H7 (cell line): ENCODE measurements around the gene CLCN1. TPM values are rescaled to one million over a fixed set of nuclear protein-coding genes. Genes with fewer than 3 reads are reported as not detected.

Experiments used
- DNase-seq: peaks from one replicate; pipeline ENCODE4 v3.0.0; 2012
- H3K27me3 ChIP-seq: 2 replicates; pipeline ENCODE4 v1.6.0; 2011; ENCODE audit warnings: mild to moderate bottlenecking, low read length; ENCODE audit not compliant: control insufficient read depth, insufficient read depth
- H3K36me3 ChIP-seq: replicated peaks from 2 replicates; pipeline ENCODE4 v1.5.1; 2011; ENCODE audit warnings: low read length; ENCODE audit not compliant: control insufficient read depth, insufficient read depth
- H3K4me3 ChIP-seq: 2 replicates; pipeline ENCODE4 v1.5.1; 2011; ENCODE audit warnings: low read depth, mild to moderate bottlenecking, control low read depth, low read length, moderate library complexity; ENCODE audit not compliant: insufficient read depth
- total RNA-seq: library from RNA; depleted of rRNA; stranded (reverse); fragments of >200 nt; shearing (Covaris generic); gene quantifications from 2 replicates; pipeline ENCODE4 v1.2.3, GENCODE V29; 2014

CLCN1 gene
- total RNA-seq, 1 experiment from 2014 or later = 0.21 TPM

DNA sequence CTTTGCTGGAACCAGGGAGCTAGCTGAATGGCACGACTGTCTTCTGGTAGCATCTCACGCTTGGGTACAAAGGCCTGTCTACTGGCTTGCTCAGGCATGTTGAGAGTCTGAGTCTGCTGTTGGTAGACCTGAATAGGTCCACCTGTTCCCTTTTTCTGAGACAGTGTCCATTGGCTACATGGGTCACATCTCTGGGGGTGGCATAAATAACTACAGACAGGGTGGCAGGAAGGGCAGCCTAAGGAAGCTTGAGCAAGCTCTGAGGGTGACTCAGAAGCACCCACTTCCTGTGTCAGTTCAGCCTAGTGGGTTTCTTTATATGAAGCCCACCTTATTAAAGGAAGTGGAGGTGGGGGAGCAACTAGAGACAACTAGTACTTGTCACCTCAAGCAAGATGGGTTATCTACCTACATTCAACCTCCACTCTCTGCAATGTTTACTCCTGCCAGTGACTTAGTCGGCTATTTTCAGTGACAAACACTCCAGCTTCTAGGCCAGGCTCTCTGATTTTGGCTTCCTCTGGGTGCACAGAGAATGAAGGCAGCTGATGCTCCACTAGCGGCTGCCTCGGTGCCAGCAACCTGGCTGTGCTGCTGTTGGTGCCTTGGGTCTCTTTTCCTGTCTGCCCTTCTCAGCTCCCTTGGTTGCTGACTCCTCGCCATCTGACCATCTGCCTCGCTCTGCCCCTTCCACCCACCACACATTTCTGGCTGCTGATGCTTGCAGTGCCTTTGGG is 59.6 kb downstream of the CLCN1 start:
- Histone ChIP-seq H3K4me3 (no peak overlapping the region), H3K36me3 (no peaks in the 10 kb centered on the region), H3K27me3 (no peaks in the 10 kb centered on the region)
- no peak for DNase-seq

DNA sequence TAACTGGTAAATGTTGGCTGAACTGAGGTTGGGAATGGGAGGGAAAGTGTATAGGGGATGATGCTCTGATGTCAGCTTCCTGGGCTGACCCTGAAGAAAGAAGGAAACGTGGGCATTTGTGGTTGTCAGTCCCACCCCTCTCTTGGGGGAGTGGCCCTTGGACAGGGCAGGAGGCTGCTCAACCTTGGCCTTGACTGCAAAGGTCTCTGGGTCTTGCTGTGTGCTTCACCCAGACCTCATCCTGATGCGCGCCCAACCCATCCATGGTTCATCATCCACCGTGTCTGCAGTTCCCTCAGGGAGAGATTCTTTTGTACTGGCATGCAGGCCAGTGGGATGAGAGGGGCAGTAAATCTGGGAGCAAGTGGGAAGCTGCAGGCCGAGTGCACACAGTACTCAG is 60.5 kb downstream of the CLCN1 start:
- Histone ChIP-seq H3K4me3 (no peak overlapping the region), H3K27me3 (no peaks in the 10 kb centered on the region), H3K36me3 (no peaks in the 10 kb centered on the region)
- peak; percentile 27 for DNase-seq

- no peak for DNase-seq
- Histone ChIP-seq H3K4me3 (peak overlapping the region; percentile 90), H3K27me3 (no peaks in the 10 kb centered on the region), H3K36me3 (peaks cover 17% of the 10 kb centered on the region)
These were observed 63.8 kb downstream of the CLCN1 start for GRCh38 chr7:143379611-143380259.

- Histone ChIP-seq H3K27me3 (no peaks in the 10 kb centered on the region), H3K36me3 (peaks cover 21% of the 10 kb centered on the region), H3K4me3 (peak overlapping the region; percentile 90)
- DNase-seq = peak; percentile 90
These were observed 64.3 kb downstream of the CLCN1 start for GRCh38 chr7:143380260-143380645.

GRCh38 chr7:143380646-143381426 is 64.9 kb downstream of the CLCN1 start, which contains the start of gene ZYX:
TSS of gene ZYX (plus strand) at chr7:143381345. CDS start at chr7:143381572, 227 bp downstream.
- Histone ChIP-seq H3K27me3 (no peaks in the 10 kb centered on the region), H3K36me3 (peaks cover 23% of the 10 kb centered on the region), H3K4me3 (peak within 1 kb of the TSS; percentile 90)
- DNase-seq = peak; percentile 99

- peak; percentile 72 for DNase-seq
- H3K4me3 ChIP-seq = peak overlapping the region; percentile 90
These were observed 65.7 kb downstream of the CLCN1 start for GRCh38 chr7:143381427-143382125.

DNA sequence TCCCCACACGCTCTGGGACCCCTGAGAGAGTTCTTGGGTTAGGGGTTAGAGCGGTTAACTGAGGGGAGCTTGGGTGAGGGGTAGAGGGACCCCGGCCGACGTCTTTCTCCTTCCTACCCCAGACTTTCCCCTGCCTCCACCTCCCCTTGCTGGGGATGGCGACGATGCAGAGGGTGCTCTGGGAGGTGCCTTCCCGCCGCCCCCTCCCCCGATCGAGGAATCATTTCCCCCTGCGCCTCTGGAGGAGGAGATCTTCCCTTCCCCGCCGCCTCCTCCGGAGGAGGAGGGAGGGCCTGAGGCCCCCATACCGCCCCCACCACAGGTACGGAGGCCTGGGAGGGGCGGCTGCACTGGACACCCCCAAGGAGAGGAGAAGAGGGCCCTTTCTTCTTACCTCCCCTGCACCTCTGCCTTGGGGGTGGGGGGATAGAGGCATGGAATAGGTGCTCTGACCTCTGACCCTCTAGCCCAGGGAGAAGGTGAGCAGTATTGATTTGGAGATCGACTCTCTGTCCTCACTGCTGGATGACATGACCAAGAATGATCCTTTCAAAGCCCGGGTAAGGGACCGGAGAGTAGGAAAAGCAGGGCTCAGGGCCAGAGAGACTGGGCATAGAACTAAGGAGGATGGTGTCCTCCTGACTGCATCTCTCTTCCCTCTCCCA is 66.3 kb downstream of the CLCN1 start:
- Histone ChIP-seq H3K4me3 (peak overlapping the region; percentile 90), H3K36me3 (peaks cover 30% of the 10 kb centered on the region), H3K27me3 (no peaks in the 10 kb centered on the region)
- peak; percentile 77 for DNase-seq

More at GRCh38 chr7:143381427-143382125, 65.7 kb downstream of the CLCN1 start:
- H3K27me3 ChIP-seq = no peaks in the 10 kb centered on the region
- H3K36me3 ChIP-seq = peaks cover 28% of the 10 kb centered on the region

GRCh38 chr7:143382791-143383641 is 67.1 kb downstream of the CLCN1 start:
- peak overlapping the region; percentile 90 for H3K4me3 ChIP-seq

GRCh38 chr7:143383642-143383957 is 67.7 kb downstream of the CLCN1 start:
- H3K36me3 ChIP-seq = peaks cover 37% of the 10 kb centered on the region
- no peaks in the 10 kb centered on the region for H3K27me3 ChIP-seq
- H3K4me3 ChIP-seq = no peak overlapping the region
- no peak for DNase-seq

More at GRCh38 chr7:143382791-143383641, 67.1 kb downstream of the CLCN1 start:
- Histone ChIP-seq H3K36me3 (peaks cover 34% of the 10 kb centered on the region), H3K27me3 (no peaks in the 10 kb centered on the region)
- peak; percentile 51 for DNase-seq

DNA sequence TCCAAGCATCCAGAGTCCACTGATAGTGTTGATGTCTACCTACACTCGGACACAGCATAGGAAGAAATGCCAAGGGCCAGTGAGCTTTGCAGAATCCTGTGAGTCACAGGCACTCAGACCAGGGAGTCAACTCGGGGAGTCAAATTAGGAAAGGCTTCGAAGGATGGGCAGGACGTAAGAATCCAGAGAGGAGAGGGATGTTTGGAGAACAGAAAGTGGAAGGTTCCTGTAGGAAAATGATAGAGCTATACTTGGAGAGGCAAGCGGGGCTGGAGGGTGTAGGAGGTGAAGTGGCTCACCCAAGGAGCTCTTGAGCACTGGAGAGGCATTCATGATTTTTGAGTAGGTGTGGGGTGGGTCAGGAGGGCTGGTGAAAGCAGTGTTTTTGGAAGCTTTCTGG is 68.2 kb downstream of the CLCN1 start:
- no peak overlapping the region for H3K4me3 ChIP-seq
- DNase-seq = no peak
- peaks cover 40% of the 10 kb centered on the region for H3K36me3 ChIP-seq
- no peaks in the 10 kb centered on the region for H3K27me3 ChIP-seq

- peaks cover 45% of the 10 kb centered on the region for H3K36me3 ChIP-seq
- H3K4me3 ChIP-seq = no peak overlapping the region
- no peak for DNase-seq
- no peaks in the 10 kb centered on the region for H3K27me3 ChIP-seq
These were observed 69.0 kb downstream of the CLCN1 start for GRCh38 chr7:143384661-143385631.
